GM20431 (cell line): Measurements from ENCODE around the gene SPRR5.

Experiments
- in situ Hi-C: fragments of 300-500 bp; cut with MseI, MboI; formaldehyde crosslinking; loops from one replicate; pipeline ENCODE4 v1.15.0; 2020; ENCODE audit warnings: low sequenced_read_pairs; ENCODE audit not compliant: unreplicated experiment

SPRR5 gene

GRCh38 chr1:152977614-152978013 is 30.6 kb downstream of the SPRR5 start:
- in situ Hi-C loops: no loop called here

GRCh38 chr1:152980676-152981075 is 33.7 kb downstream of the SPRR5 start:
- in situ Hi-C loops: no loop called here

GRCh38 chr1:152981146-152981871 is 34.3 kb downstream of the SPRR5 start:
- in situ Hi-C loops: no loop called here

GRCh38 chr1:152982076-152982475 is 35.1 kb downstream of the SPRR5 start:
- in situ Hi-C loops: no loop called here

GRCh38 chr1:152983234-152983633 is 36.2 kb downstream of the SPRR5 start:
- in situ Hi-C loops: no loop called here

- in situ Hi-C loops: no loop called here
Measured at GRCh38 chr1:152983743-152984142, 36.7 kb downstream of the SPRR5 start, which contains the start of gene SPRR1A. TSS of gene SPRR1A (plus strand) at chr1:152984081. CDS start at chr1:152985231, 1,150 bp downstream.

- in situ Hi-C loops: no loop called here
Measured at GRCh38 chr1:152986578-152986977, 39.6 kb downstream of the SPRR5 start.

GRCh38 chr1:152993186-152993585 is 46.2 kb downstream of the SPRR5 start:
- in situ Hi-C loops: no loop called here

- in situ Hi-C loops: no loop called here
Measured at GRCh38 chr1:152995842-152996241, 48.8 kb downstream of the SPRR5 start.

- in situ Hi-C loops: no loop called here
Measured at GRCh38 chr1:152996633-152997400, 49.8 kb downstream of the SPRR5 start.

- in situ Hi-C loops: no loop called here
Measured at GRCh38 chr1:152997901-152998300, 50.9 kb downstream of the SPRR5 start.

GRCh38 chr1:152998476-152998875 is 51.5 kb downstream of the SPRR5 start:
- in situ Hi-C loops: no loop called here
